ENCODE results near the gene SENP6.
"Not testable (repeated sequence)": the region's sequence is repeated elsewhere in the genome, so short reads cannot be mapped to it uniquely, and the experiment has no call there.

The SENP6 gene

DNA sequence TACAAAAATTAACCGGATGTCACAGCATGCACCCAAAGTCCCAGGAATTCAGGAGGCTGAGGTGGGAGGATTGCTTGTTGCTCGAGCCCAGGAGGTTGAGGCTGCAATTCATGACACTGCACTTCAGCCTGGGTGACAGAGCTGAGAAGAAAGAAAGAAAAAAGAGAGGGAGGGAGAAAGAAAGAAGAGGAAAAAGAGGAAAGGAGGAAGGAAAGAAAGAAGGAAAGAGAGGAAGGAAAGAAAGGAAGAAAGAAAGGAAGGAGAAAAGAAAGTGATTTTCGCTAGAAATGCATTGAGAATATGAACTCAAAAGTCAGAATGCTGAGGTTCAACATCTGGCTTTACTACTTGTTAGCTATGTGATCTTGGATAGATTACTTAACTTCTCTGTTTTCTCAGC is 6.6 kb downstream of the SENP6 start:
- DNase-seq (ENCODE audit: low read depth) = no peak

DNA sequence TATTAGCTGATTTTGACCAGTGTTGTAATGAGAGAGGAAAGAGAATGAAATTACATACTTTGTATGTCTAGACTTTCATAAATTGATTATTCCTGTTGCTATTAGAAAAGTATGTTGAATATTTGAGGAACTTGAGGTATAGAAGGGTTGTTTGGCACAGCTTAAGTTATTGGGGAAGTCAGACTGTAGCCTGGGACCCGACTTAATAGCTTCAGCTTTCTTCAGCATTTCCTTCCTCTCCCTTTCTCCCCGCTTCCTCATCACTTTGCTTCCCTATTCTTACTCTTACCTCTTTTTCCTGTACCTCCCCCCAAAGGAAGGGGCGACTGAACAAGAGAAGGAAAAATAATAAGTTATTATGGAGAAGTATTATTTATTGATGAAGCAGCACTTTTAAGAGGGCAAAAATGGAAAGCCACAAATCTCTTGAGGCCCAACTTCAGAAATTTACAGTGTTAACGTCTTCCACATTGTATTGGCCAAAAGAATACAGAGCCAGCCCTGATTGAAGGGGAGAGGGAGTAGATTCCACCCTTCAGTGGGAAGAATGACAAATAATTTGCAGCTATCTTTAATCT is 7.4 kb downstream of the SENP6 start:
- no peak for DNase-seq (ENCODE audit: low read depth)

DNA sequence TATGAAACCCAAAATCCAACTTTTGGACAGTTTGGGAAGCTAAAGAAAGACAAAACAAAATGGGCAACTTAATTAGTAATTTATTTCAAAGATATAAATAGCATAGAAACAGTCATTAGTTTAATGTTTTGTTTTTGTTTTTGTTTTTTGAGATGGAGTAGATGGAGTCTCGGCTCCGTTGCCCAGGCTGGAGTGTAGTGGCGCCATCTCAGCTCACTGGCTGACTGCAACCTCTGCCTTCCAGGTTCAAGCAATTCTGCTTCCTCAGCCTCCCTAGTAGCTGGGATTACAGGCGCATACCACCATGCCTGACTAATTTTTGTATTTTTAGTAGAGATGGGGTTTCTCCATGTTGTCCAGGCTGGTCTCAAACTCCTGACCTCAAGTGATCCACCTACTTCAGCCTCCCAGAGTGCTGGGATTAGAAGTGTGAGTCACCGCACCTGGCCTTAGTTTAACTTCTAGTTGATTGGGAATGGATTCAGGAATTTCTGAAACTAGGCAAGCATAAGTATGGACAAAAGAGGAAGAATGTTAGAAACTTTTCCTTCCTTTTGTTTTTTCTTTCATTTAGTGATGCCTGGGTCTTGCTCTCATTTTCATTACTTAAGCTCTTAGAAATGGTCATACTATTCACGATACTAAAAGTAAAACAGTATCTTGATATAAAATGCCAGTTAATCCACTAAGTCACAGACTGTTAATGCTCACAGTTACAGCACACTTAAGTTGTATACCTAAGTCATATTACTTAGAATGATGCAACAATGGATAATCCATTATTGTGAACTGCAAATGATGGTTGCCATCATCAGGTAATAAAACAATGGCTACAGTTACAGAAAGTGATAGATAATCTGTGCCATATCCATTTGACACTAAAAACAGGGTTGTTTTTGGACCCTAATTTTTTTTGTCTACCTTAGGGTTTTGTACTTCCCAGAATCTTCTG is 8.2 kb downstream of the SENP6 start:
- no peak for DNase-seq (ENCODE audit: low read depth)

DNA sequence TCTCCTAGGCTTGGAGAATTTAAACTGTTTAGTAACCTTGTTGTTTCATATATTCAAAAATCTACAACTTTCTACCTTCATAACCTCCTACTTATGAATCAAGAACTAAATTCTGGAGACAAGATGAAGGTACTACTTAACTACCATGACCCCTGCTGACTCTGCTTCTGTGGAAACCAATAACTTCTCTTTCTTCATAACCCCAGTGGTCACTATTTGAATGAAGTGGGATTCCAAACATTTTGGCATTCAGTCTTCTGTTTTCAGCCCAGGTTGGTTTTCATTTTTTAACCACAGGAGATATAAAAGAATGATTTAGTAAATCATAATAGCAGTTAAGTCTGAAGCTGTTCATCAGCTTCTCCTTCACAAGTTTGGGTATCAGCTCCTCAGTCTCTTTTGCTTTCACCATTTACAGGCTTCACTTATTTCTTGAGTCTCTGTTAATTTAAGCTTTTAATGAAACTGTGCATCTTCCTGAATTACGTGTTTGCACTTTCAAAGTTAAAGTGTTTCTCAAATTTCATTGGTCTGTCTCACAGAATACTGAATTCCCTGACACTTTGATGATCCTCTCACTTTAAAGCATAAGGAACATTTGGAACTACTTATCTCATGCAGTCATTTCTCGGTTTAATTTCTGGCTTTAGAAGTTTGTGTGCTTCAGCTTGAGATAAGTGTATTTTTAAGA is 9.5 kb downstream of the SENP6 start:
- DNase-seq (ENCODE audit: low read depth) = no peak

DNA sequence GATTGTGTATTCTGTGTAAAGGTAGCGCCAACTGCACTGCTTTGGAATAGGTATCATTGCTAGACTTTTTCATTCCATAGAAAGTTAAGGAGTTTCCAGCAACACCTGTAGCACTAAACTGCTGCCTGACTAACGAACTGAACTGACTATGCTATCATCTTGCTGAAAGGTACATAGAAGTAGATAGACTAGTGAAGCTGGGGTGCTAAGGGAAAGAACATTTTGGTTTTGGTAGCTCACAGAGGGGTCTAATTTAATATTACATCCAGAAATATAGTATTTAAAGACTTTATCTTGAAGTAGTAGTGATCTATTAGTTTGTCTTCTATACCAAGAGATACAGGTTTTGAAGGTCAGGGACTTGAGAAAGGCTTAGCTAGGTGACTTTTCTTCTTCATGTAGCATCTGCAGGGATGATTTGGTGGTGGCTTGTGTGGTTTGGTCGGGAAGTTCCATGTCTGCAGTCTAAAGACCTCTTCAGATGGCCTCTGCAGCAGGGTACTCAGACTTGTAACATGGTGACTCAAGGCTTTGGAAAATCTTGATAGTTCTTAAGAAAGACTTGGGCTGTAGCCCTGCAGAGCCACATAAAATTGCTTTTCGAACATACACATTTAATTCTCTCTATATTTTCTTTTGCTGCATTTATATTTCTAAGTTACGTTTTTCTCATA is 10.2 kb downstream of the SENP6 start:
- DNase-seq (ENCODE audit: low read depth) = no peak

DNA sequence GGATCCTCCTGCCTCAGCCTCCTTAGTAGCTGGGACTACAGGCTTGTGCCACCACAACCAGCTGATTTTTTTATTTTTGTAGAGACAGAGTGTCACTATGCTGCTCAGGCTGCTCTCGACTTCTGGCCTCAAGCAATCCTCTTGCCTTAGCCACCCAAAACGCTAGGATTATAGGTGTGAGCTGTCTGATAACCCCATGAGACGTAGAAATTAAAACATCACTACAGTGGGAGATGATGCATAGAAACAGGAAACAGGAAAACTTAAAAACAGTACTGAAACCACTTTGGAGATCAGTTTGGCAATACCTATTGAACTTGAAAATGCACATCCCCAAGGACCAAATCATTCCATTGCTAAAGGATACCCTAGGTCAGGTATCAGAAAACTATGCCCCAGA is 10.8 kb downstream of the SENP6 start:
- DNase-seq (ENCODE audit: low read depth) = no peak

DNA sequence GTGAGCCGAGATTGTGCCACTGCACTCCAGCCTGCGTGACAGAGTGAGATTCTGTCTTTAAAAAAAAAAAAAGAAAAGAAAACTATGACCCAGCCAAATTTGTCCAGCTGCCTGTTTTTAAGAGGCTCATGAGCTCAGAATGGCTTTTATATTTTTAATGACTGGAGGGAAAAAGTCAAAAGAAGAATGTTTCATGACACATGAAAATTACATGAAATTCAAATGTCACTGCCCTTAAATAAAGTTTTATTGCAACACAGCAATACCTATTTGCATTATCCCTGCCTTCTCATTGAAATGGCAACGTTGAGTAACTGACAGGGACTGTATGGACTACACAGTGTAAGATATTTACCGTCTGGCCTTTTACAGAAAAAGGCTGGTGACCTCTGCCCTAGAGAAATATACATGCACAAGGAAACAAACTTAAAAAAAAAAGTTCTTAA is 11.4 kb downstream of the SENP6 start:
- no peak for DNase-seq (ENCODE audit: low read depth)

DNA sequence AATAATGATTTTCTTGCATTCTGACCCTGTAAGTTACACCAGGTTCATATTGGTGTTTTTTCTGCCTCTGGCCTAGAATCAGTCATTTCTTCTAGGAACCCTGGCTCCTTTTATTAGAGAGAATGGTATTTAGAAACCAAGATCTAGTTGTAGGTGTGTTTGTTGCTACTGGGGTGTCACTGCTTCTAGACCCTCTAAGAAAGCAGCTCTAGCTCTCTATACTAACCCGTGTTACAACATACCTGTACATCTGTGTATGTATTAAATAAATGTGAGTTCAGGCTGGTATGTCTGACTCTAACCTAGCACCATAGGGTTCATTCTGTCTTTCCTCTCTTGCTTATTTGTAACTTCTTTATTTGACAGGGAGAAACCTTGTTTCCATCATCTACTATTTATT is 16.8 kb downstream of the SENP6 start:
- no peak for DNase-seq (ENCODE audit: low read depth)

DNA sequence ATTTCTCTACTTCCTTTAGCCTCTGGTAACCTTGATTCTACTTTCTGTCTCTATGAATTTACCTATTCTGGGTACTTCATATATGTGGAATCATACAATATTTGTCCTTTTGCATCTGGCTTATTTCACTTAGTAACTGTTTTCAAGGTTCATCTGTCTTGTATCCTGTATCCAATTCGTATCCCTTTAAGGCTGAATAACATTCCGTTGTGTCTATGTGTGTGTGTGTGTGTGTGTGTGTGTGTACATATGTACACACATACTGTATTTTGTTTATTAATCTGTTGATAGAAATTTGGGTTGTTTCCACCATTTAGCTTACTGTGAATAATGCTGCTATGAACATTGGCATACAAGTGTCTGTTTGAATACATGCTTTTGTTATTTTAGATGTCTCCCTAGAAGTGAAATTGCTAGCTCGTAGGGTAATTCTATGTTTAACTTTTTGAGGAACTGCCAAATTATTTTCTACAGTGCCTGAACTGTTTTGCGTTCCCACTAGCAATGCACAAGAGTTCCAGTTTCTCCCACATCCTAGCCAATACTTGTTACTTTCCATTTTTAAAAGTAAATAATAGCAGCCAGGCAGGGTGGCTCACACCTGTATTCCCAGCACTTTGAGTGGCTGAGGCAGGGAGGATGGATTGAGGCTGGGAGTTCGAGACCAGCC is 17.7 kb downstream of the SENP6 start:
- DNase-seq (ENCODE audit: low read depth) = no peak

DNA sequence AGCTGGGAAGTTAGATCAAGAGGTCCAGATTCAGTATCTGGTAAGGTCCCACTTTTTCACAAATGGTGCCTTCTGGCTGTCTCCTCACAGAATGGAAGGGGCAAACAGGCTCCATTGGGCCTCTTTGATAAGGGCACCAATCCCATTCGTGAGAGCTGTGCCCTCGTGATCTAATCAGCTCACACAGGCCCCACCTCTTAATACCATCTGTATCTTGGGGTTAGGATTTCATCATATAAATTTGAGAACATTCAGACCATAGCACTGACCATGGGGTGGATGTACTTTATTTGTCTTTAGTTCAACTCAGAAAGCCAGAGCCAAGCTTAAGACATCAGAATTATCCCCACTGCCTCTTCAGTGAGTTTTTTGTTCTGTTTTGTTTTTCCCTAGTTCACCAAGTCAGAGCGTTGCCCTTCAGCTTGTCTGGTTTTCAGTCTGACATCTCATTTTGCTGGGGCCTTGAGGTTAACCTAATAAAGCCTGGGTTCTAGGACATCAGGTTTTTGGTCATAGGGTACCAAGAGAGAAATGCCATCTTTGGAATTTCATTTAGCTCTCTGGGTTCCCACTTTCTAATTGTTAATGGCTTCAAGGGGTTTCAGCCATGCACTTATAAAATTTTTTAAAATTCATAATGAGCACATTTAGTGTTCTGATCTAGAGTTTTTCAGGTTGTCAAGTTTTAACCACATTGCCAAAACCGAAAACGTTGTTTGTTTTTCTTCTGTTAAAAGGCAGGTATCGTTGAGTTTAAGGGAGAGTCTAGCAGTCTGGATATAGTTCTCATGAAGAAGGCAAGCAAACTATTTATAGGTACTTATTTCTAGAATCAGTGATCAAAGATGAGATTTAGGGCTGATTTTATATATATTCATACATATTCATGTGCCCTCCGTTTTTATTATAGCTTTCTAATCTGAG is 19.0 kb downstream of the SENP6 start:
- no peak for DNase-seq (ENCODE audit: low read depth)

DNA sequence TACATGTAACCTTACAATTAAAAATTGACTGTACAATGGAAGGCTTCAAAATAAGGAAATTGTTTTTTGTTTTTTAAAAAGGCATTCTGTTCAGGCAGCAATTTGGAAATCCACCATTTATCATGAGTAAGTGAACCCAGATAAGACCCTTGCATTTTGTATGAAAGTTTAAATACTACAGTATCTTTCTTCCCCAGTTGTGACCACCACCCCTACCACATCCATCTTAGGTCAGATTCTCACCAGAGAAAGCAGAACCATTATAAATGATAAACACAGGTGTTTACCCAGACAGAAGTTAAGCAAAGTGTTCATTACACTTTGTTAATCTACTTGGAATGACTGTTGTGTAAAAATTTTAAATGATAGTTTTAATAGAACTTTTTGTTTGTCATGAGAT is 20.2 kb downstream of the SENP6 start:
- no peak for DNase-seq (ENCODE audit: low read depth)

DNA sequence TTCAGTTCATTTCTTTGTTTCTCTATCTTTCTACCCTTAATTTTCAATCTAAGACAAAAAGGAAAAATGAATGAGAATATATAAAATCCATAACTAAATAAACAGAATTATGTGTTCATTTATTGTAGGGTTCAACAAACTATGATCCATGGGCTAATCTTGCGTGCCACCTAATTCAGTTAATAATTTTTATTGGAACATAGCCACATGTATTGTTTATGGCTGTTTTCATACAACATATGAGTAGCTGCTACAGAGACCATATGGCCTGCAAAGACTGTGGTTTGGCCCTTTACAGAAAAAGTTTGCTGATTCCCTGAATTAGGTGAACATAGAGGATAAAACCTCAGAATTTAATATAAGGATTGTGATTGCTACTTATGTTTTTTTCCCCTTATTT is 21.8 kb downstream of the SENP6 start:
- no peak for DNase-seq (ENCODE audit: low read depth)

DNA sequence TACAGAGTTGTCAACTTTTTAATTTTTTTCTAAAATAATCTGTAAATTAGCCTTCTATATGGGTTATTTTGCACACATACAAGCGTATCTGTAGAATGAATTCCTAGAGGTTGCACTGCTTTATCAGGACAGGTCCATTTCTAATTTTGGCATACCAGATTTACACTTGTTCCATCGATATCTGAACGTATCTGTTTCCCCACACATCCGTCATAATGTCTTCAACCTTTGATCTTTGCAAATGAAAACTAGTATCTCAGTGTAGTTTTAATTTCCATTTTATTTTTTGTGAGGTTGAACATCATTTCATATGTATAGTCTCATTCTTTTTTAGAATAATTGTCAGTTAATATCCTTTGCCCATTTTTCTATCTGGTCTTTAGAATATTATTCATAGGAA is 22.7 kb downstream of the SENP6 start:
- no peak for DNase-seq (ENCODE audit: low read depth)

DNA sequence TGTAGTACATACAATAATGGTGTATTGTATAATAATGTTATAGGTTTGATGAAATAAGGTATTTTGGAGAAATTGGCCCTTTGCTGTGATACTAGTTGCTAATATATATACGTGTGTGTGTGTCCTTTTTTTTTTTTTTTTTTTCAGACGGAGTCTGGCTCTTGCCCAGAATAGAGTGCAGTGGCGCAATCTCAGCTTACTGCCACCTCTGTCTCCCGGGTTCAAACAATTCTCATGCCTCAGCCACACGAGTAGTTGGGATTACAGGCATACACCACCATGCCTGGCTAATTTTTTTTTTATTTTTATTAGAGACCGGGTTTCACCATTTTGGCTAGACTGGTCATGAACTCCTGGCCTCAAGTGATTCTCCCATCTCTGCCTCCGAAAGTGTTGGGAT is 23.3 kb downstream of the SENP6 start:
- DNase-seq (ENCODE audit: low read depth) = no peak

DNA sequence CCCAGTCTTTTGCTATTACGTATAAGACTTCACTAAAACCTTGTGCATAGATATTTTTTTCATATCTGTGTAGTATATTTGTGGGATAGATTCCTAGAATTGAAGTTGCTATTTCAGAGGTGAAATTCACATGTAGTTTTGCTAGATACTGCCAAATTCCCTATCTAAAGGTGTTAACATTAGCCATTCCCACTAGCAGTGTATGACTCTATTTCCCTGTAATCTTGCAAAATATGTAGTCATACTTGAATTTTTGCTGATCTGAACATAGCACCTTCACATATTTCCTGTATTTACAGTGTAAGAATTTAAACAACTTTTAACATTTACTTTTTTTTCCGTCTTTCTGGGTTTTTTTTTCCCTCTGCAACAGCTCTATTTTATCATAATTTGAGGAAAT is 24.9 kb downstream of the SENP6 start:
- DNase-seq (ENCODE audit: low read depth) = no peak

DNA sequence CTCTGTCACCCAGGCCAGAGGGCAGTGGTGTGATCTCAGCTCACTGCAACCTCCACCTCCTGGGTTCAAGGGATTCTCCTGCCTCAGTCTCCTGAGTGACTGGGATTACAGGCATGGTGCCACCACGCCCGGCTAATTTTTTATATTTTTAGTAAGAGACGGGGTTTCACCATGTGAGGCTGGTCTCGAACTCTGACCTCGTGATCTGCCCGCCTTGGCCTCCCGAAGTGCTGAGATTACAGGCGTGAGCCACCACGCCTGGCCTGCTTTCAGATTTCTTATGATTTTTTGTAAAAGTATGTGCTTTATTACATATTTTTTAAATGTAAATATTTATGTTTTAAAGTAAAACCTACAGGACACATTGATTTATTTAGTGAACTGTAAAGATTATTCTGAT is 26.0 kb downstream of the SENP6 start:
- DNase-seq (ENCODE audit: low read depth) = not testable (repeated sequence)

DNA sequence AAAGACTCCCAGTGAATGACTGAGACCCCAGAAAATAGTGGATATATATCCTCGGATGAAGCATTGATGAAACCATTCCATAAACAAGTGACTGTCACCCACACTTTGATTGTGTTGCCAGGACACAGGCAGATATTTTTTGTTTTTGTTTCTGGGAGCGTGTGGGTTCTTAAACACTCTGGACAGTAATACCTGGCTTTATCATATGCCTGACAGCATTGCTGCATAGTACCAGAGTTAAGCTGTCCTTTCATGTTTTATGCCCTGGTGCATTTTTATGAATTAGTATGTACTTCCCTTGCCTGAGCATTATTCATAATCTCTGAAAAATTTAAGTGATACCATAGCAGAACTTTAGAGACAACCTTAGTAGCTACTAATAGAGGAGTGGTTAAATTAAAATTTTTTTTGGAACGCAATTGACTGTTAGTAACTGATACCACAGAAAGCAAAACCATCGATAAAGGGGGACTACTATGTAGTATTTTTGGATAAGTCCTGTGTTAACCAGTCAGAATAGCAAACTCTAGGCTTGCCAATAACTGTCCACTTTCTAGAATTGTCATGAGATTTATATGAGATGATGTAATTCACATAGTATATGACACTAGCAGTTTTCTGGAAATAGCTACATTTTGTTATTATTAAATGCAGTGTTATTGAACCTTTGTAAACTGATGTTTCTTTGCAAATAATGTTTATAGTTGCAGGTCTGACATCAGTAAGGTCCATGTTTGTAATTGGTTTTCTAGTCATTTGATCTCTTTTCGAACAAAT is 30.4 kb downstream of the SENP6 start:
- DNase-seq (ENCODE audit: low read depth) = no peak

DNA sequence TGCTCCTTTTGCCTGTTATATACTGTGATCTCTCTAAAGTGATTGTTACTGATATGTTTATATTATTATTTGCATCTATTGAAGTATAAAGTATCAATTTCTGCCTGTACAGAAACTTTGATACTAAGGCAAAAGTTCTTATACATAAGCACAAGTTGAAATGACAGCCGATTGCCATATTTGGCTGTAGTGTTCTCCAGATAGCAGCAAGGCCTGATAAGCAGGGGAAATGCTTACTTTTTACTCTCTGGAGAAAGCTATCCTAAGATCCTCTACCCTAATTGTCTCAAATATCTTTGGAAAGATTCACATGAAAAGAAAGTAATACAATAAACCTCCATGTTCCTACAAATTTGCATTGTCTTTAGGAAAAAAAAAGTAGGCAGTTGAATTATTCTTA is 31.4 kb downstream of the SENP6 start:
- DNase-seq (ENCODE audit: low read depth) = no peak

DNA sequence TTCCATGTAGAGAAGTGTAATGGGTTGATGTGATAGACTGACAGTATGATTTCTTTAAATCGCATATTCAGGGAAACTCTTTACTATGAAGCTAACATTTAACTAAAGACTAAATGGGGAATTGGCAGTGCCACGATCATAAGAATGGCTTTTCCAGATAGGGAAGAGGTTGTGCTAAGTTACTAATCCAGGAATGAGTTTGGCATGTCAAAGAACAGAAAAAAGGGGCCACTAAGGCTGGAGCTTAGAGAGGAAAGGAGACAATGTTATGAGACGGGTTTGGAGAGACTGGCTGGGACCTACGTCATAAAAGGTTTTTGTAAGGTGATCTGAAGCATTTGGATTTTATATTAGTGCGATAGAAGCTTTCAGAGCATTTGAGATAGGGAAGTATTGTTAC is 40.6 kb downstream of the SENP6 start:
- no peak for DNase-seq (ENCODE audit: low read depth)

DNA sequence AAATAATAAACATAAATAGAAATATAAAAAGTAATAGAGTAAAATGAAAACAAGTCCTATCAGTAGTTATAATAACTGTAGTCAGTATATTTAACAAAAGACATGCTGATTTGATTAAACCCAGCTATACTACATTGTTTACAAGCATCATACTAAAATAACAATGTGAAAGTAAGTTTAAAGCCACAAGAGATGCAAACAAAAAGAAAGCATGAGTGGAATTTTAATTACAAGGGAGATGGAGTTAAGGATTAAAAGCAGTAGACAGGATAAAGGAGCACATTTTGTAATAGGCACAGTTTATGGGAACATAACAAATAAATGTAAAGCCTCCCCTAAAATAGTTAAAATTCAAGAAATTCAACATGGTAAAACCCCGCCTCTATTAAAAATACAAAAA is 41.5 kb downstream of the SENP6 start:
- no peak for DNase-seq (ENCODE audit: low read depth)
